Panc1 (cell line): ENCODE measurements around the gene KCTD12.

Source experiments
- POLR2AphosphoS5 ChIP-seq: IDR thresholded peaks from 2 replicates; pipeline ENCODE4 v1.6.1; 2012; ENCODE audit warnings: mild to moderate bottlenecking, low read depth, low read length, moderate library complexity
- REST ChIP-seq, 2 experiments: IDR thresholded peaks; 2 replicates each; pipeline ENCODE4 v1.6.1; 2011 to 2012; ENCODE audit warnings: low read depth in 2 of 2, control low read depth in 1 of 2, low read length in 1 of 2, mild to moderate bottlenecking in 1 of 2, moderate library complexity in 1 of 2; ENCODE audit not compliant: insufficient read depth in 1 of 2
- TF ChIP-seq, protein P1 (sequence below): fragments of 450-650 bp; IDR thresholded peaks from 2 replicates; pipeline ENCODE4 v1.5.1; 2017; ENCODE audit warnings: mild to moderate bottlenecking

GRCh38 chr13:76890021-76890420 is 3.8 kb upstream of the KCTD12 start:
- TF ChIP-seq, protein P1, sequence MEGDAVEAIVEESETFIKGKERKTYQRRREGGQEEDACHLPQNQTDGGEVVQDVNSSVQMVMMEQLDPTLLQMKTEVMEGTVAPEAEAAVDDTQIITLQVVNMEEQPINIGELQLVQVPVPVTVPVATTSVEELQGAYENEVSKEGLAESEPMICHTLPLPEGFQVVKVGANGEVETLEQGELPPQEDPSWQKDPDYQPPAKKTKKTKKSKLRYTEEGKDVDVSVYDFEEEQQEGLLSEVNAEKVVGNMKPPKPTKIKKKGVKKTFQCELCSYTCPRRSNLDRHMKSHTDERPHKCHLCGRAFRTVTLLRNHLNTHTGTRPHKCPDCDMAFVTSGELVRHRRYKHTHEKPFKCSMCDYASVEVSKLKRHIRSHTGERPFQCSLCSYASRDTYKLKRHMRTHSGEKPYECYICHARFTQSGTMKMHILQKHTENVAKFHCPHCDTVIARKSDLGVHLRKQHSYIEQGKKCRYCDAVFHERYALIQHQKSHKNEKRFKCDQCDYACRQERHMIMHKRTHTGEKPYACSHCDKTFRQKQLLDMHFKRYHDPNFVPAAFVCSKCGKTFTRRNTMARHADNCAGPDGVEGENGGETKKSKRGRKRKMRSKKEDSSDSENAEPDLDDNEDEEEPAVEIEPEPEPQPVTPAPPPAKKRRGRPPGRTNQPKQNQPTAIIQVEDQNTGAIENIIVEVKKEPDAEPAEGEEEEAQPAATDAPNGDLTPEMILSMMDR = no peak
- TF ChIP-seq REST (IDR thresholded peaks at IDR 0.05; ENCODE audit: insufficient read depth in 1 of 2, low read depth in 2 of 2, low read length in 1 of 2) (no peak), POLR2AphosphoS5 (no peak)
